AG09309 (cell line): ENCODE data around the gene SWI5.

Experiments used
- DNase-seq: peaks from one replicate; pipeline ENCODE4 v3.0.0-alpha.2; 2010; ENCODE audit warnings: low read depth
- H3K4me3 ChIP-seq: 2 replicates; pipeline ENCODE4 v1.5.1; 2011; ENCODE audit warnings: mild to moderate bottlenecking, low read depth, low read length, moderate library complexity; ENCODE audit not compliant: control insufficient read depth
- TF ChIP-seq, protein P1 (sequence below): IDR thresholded peaks from 2 replicates; pipeline ENCODE4 v1.5.1; 2011; ENCODE audit warnings: mild to moderate bottlenecking, low read depth, low read length, inconsistent platforms; ENCODE audit not compliant: insufficient read depth, control insufficient read depth; ENCODE audit errors: missing control alignments

The SWI5 gene

GRCh38 chr9:128335161-128335560 lies 59.1 kb downstream of the SWI5 start:
- no peak for DNase-seq
- no peak overlapping the region for H3K4me3 ChIP-seq
- TF ChIP-seq, protein P1, sequence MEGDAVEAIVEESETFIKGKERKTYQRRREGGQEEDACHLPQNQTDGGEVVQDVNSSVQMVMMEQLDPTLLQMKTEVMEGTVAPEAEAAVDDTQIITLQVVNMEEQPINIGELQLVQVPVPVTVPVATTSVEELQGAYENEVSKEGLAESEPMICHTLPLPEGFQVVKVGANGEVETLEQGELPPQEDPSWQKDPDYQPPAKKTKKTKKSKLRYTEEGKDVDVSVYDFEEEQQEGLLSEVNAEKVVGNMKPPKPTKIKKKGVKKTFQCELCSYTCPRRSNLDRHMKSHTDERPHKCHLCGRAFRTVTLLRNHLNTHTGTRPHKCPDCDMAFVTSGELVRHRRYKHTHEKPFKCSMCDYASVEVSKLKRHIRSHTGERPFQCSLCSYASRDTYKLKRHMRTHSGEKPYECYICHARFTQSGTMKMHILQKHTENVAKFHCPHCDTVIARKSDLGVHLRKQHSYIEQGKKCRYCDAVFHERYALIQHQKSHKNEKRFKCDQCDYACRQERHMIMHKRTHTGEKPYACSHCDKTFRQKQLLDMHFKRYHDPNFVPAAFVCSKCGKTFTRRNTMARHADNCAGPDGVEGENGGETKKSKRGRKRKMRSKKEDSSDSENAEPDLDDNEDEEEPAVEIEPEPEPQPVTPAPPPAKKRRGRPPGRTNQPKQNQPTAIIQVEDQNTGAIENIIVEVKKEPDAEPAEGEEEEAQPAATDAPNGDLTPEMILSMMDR = no peak

GRCh38 chr9:128335914-128336313 lies 59.8 kb downstream of the SWI5 start:
- DNase-seq = no peak
- TF ChIP-seq, protein P1 = no peak
- H3K4me3 ChIP-seq = no peak overlapping the region

DNA sequence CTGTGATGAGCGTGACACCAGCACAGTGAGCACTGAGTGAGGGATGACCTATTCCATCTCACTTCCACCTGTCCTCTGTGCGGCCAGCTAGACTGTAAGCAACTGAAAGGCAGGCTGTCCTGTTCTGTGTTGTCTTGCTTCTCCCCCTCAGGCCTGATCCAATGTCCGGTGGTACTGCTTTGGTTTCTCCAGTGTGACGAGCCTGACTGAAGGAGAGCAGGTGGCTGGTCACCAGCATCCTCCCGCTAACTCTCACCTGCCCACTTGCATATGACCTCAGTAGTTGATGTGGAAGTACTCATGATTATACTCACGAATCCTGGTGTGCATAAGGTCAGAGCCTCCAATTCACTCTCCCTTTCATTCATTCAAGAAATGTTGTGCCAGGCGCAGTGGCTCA lies 61.9 kb downstream of the SWI5 start:
- no peak for DNase-seq
- TF ChIP-seq, protein P1 = no peak
- H3K4me3 ChIP-seq = no peak overlapping the region
